NCI-H2029 treated with DMSO at 0.1 percent for 48 hours (cell line): Measurements from ENCODE around the gene CCDC185.

Source experiments
- DNase-seq: peaks from one replicate; lab custom pipeline; 2025; lab: John Stamatoyannopoulos, UW

Gene CCDC185

GRCh38 chr1:223393275-223394214, at the start of gene CCDC185:
CCDC185 (plus strand) TSS chr1:223393415; CDS start chr1:223393476, 61 bp downstream.
- no peak for DNase-seq

GRCh38 chr1:223343692-223344091, 49.5 kb upstream of the CCDC185 start:
- no peak for DNase-seq

DNA sequence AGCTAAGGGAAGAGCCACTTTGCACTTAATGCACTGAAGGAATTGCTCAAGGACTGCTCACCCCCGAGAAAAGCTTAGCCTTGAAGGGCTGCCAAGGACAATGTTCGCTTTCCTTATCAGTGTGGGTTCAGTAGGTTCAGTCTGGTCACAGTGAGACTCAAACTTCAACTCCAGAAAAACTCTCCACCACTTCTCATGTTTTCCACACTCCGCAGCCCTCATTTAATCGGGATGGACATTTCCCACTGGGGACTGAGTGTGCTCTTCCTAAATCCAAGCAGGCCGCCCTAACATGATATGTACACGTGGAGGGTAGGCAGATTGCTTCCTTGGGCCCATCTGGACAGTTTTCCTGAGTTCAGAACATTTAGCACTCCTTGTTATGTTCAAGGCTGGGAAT, 48.7 kb upstream of the CCDC185 start:
- no peak for DNase-seq

DNA sequence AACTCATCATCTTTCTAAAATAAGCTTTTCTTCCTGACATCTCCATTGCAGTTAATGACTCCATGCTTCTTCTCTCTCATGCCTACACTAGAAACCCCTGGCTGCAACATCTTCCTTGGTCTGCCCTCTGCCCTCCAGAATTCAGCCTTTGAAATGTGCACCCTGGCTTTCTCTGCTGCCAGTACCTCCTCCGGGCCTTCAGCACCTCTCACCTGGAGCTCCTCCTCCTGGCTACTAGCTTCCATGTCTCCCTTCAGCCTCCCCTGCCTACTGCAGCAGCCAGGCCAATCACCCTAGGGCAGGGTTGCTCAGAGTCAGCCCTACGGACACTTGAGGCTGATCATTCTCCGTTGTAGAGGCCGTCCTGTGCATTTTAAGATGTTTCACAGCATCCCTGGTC, 47.5 kb upstream of the CCDC185 start:
- DNase-seq, result no peak

DNA sequence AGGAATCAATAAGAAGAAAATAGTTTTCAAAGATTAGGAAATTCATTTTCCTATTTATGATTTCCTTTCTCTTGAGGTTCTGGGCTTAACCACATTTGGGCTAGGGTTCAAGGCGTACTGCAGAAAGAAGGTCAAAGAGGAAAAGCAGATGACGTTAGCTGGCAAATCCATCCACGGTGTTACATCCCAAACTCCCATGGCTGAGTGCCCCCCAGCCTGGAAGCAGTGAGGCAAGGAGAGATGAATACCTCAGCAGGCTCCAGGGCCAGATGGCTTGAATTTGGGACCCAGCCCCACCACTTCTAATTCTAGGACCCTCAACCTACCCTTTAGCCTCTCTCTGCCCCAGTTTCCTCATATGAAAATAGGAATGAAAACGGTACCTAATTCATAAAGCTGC, 46.9 kb upstream of the CCDC185 start:
- no peak for DNase-seq

GRCh38 chr1:223347583-223347982, 45.6 kb upstream of the CCDC185 start:
- DNase-seq, result no peak

- DNase-seq, result no peak
Measured at GRCh38 chr1:223348439-223348838, 44.8 kb upstream of the CCDC185 start.

DNA sequence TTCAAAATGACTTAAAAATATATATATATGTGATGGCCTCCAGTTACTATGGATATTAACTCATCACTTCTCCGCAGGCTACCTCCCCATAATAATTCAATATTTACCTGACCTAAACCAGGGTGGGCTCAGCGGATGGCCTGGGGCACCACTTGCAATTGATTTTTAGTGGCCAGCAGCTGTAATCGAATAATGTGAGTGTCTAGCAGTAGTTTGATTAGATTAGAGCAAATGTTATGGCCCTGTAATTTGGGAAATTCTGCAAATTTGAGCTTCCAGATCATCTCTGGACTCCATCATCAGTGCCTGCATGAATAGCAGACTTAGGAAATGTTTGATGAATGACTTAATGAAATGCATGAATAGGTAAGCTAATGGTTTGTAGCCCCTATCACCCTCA, 44.0 kb upstream of the CCDC185 start:
- DNase-seq, result no peak

- no peak for DNase-seq
Measured at GRCh38 chr1:223350361-223350908, 42.8 kb upstream of the CCDC185 start.

DNA sequence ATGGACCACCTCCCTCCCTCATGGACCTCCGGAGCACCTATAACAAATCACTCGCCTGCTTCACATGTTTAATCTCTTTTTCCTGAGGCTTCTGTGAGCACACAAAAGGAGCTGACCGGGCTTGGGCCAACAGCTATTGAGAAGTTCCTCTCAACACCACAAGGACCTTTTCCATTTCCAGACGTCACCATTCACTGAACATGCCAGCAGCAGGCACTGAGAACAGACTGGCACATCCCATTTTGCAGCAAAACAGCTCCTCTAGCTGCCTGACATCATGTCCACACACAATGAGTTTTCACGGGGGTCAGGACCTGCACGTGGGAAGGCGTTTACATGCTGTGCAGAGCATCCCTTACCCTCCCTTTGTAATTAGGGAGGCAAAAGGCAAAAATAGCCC, 40.3 kb upstream of the CCDC185 start:
- DNase-seq, result no peak

DNA sequence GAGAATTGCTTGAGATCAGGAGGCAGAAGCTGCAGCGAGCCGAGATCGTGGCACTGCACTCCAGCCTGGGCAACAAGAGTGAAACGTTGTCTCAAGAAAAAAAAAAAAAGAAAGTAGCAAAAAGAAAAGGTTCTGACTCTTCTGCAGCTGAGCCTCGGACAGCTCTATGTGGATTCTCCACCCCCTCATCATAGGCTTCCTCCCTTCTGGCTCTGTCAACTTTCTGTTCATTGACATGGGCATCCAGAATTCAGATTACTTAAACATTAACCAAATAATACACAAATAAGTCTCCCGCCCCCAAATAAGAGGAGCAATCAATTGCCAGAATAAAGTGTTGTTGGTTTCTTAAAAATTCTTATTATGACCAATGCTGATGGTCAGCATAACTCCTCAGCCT, 39.3 kb upstream of the CCDC185 start:
- DNase-seq, result no peak

DNA sequence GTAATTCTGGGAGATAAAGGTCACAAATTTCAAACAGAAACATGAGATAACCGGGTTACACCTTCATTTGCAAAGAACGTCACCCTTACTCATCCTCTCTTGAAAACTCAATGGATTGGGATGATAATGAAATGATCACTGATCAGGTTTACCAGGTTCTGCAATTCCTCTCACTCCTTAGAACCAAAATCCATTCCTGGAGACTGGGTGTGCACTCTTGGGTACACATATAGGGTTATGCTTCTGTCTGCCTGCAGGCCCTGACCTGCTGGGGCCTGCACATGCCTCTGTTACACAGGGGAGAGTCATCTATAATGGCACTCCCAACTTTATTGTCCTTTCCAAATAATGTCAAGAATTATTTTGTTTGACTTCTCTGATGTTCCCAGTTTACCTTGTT, 37.5 kb upstream of the CCDC185 start:
- no peak for DNase-seq

GRCh38 chr1:223358826-223359225, 34.4 kb upstream of the CCDC185 start:
- DNase-seq, result no peak

- DNase-seq, result no peak
Measured at GRCh38 chr1:223363057-223363855, 30.0 kb upstream of the CCDC185 start.

GRCh38 chr1:223363856-223364684, 29.1 kb upstream of the CCDC185 start, which contains the start of gene SUSD4:
SUSD4 (minus strand) TSS chr1:223364176; CDS start chr1:223363425, 751 bp downstream.
- DNase-seq, result peak; percentile 56

DNA sequence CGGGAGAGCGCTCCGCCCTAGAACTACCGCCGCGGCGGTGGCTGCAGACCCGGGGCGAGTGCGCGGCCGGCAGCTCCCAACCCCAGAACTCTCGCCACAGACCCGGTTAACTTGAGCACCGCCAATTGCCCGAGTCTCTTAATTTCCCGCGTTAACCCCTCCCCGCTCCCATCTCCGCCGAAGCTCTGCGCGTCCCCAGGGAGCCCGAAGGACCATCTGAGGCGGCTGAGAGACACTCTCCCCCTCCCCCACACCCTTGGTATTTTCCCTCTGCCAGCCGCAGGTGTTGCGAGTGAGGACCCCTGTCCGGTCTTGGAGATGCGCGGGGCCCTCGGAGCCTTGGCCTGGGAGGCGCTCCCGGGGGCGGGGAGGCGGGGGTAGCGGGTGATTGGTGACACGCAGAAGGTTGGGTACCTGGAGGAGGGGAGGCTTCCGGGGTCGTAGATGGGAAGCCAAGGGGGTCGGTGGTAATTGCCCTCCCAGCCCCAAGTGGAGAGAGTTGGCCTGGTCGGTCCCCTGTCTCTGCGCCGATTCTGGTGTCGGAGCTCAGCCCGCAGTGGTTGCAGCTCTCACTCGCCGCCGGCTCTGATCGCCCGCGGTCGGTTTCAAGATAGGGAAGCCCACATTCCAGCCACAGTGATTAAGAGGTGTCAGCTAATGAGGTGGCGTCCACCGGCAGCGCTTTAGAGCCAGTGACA, 28.4 kb upstream of the CCDC185 start:
- no peak for DNase-seq

DNA sequence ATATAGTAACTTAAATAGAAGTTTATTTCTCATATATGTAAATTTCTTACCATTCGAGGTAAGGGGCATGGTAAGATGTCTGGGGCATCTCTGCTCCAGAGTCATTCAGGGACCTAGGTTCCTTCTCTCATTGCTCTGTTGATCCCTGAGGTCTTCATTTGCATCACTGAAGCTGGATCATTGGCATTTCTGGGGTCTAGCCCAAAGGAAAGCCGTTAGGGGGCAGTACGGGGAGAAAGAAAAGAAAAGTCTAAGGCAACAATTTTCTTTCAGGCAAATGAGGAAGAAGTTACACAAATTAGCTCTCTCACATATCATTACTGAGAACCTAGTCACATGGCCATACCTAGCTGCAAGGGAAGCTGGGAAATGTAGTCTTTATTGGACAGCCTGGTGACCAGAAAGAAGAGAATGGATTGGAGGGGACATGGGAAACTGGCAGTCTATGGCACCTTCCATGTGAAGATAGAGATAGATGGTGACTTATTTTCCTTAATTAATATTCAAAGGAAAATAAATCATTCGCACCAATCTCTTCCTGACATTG, 19.1 kb upstream of the CCDC185 start:
- DNase-seq, result no peak

- no peak for DNase-seq
Measured at GRCh38 chr1:223378754-223379153, 14.5 kb upstream of the CCDC185 start.

DNA sequence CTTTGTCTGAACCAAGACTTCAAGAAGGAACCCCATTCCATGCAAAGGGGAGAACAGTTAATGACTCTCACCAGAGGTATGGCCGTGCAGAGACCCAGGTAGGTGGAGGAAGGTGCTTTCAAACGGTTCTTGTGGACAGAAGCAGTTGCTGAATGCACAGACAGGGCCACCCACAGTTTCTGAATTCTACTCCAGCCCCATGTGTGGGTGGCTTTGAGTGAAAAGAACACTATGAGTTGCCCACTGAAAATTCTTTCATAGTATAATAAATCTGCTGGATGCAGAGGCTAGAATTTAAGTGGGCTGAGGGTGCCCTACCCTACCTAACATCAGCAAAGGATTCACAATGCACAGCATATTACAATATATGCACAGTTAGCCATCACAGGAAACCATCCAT, 7.2 kb upstream of the CCDC185 start:
- no peak for DNase-seq

- no peak for DNase-seq
Measured at GRCh38 chr1:223390618-223391017, 2.6 kb upstream of the CCDC185 start.

DNA sequence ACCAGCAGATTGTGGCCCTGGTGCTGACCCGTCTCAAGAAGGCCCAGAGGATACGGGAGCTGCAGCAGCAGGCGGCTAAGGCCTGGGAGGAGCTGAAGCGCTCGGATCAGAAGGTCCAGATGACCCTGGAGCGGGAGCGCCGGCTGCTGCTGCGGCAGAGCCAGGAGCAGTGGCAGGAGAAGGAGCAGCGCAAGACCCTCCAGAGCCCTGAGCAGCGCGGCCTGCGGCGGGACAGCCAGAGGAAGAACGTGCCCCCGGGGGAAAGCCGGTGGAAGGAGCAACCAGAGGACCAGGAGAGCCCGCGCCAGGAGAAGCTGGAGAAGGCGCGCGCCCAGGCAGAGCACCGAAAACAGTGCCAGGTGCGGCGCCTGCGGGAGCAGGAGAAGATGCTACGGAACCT, 1.0 kb downstream of the CCDC185 start:
- no peak for DNase-seq
